WTC11 (cell line): Measurements from ENCODE around the gene AGBL1. TPM values are rescaled to one million over a fixed set of nuclear protein-coding genes. Genes with fewer than 3 reads are reported as not detected.

ENCODE experiments used
- ATAC-seq: fragments of 200-7000 bp; cut with Tn5 transposase; 2 replicates; pipeline ENCODE4 v1.10.0; 2021; ENCODE audit warnings: mild to moderate bottlenecking, moderate library complexity
- CTCF ChIA-PET: fragments of 300-600 bp; sonication (Branson Sonifier 250); formaldehyde crosslinking; loops from one replicate; lab custom pipeline; 2021; ENCODE audit warnings: antibody characterized with exemption; lab: Charles Lee
- POLR2A ChIA-PET: fragments of 350-600 bp; sonication (Branson Sonifier 250); formaldehyde crosslinking; loops from one replicate; lab custom pipeline; 2021; ENCODE audit warnings: antibody characterized with exemption; lab: Charles Lee
- DNase-seq: peaks from one replicate; pipeline ENCODE4 v3.0.0; 2021; ENCODE audit warnings: low spot score
- H3K27ac Mint-ChIP-seq: 2 replicates; pipeline ENCODE4 v1.8.0; 2021; ENCODE audit warnings: mixed read lengths
- H3K27me3 Mint-ChIP-seq: 2 replicates; pipeline ENCODE4 v1.8.0; 2021; ENCODE audit warnings: low read depth, mild to moderate bottlenecking, moderate library complexity, mixed read lengths
- H3K36me3 Mint-ChIP-seq: 2 replicates; pipeline ENCODE4 v1.8.0; 2021; ENCODE audit warnings: mixed read lengths
- H3K4me1 Mint-ChIP-seq: 2 replicates; pipeline ENCODE4 v1.8.0; 2022; ENCODE audit warnings: mixed read lengths
- H3K4me3 Mint-ChIP-seq: 2 replicates; pipeline ENCODE4 v1.8.0; 2021; ENCODE audit warnings: mild to moderate bottlenecking, moderate library complexity, mixed read lengths
- H3K9me3 Mint-ChIP-seq: 2 replicates; pipeline ENCODE4 v1.8.0; 2021; ENCODE audit warnings: mixed read lengths
- ATF1 ChIP-seq: sonication (generic); formaldehyde crosslinking; IDR thresholded peaks from 2 replicates; pipeline ENCODE4 v1.8.1; 2023; ENCODE audit warnings: mild to moderate bottlenecking, moderate library complexity, missing genetic modification reagents
- FOXK1 ChIP-seq: sonication (generic); formaldehyde crosslinking; IDR thresholded peaks from 2 replicates; pipeline ENCODE4 v1.8.0; 2022; ENCODE audit warnings: mild to moderate bottlenecking, moderate library complexity, missing genetic modification reagents
- KAT7 ChIP-seq: sonication (generic); formaldehyde crosslinking; IDR thresholded peaks from 2 replicates; pipeline ENCODE4 v1.8.1; 2023; ENCODE audit warnings: missing genetic modification reagents, mild to moderate bottlenecking, borderline replicate concordance
- MYBL2 ChIP-seq: sonication (generic); formaldehyde crosslinking; IDR thresholded peaks from 2 replicates; pipeline ENCODE4 v1.8.1; 2023; ENCODE audit warnings: mild to moderate bottlenecking, moderate library complexity, missing genetic modification reagents
- NR1H2 ChIP-seq: sonication (generic); formaldehyde crosslinking; IDR thresholded peaks from 2 replicates; pipeline ENCODE4 v1.9.0; 2021; ENCODE audit warnings: mild to moderate bottlenecking, moderate library complexity, missing genetic modification reagents
- NR2C2 ChIP-seq: sonication (generic); formaldehyde crosslinking; IDR thresholded peaks from 2 replicates; pipeline ENCODE4 v1.8.0; 2022; ENCODE audit warnings: mild to moderate bottlenecking, missing genetic modification reagents
- OVOL2 ChIP-seq: fragments of 250-450 bp; sonication (Bioruptor Pico); IDR thresholded peaks from 2 replicates; pipeline ENCODE4 v1.9.0; 2021; ENCODE audit warnings: mild to moderate bottlenecking, borderline replicate concordance
- RORB ChIP-seq: fragments of 250-450 bp; sonication (Bioruptor Pico); IDR thresholded peaks from 2 replicates; pipeline ENCODE4 v1.9.0; 2021; ENCODE audit warnings: mild to moderate bottlenecking
- SMAD3 ChIP-seq: sonication (generic); formaldehyde crosslinking; IDR thresholded peaks from 2 replicates; pipeline ENCODE4 v1.8.0; 2022; ENCODE audit warnings: missing genetic modification reagents, mild to moderate bottlenecking, borderline replicate concordance
- SP1 ChIP-seq: sonication (generic); formaldehyde crosslinking; conservative IDR thresholded peaks from 2 replicates; pipeline ENCODE4 v1.8.1; 2022; ENCODE audit warnings: missing genetic modification reagents
- ZNF219 ChIP-seq: sonication (generic); formaldehyde crosslinking; IDR thresholded peaks from 2 replicates; pipeline ENCODE4 v1.8.0; 2023; ENCODE audit warnings: missing genetic modification reagents, mild to moderate bottlenecking, borderline replicate concordance
- total RNA-seq: library from RNA; stranded (reverse); gene quantifications from 3 replicates; pipeline ENCODE4 v1.2.3, GENCODE V29; 2021
- TF ChIP-seq, protein P1 (sequence below): sonication (generic); formaldehyde crosslinking; IDR thresholded peaks from 2 replicates; pipeline ENCODE4 v1.8.0; 2022; ENCODE audit warnings: mild to moderate bottlenecking, missing genetic modification reagents
- TF ChIP-seq, protein P2 (sequence below): fragments of 250-450 bp; sonication (Bioruptor Pico); IDR thresholded peaks from 2 replicates; pipeline ENCODE4 v1.9.0; 2021; ENCODE audit warnings: mild to moderate bottlenecking, borderline replicate concordance
- TF ChIP-seq, protein P3 (sequence below): sonication (generic); formaldehyde crosslinking; IDR thresholded peaks from 2 replicates; pipeline ENCODE4 v1.8.0; 2022; ENCODE audit warnings: mild to moderate bottlenecking, missing genetic modification reagents
- TF ChIP-seq, protein P4 (sequence below): sonication (generic); formaldehyde crosslinking; IDR thresholded peaks from 2 replicates; pipeline ENCODE4 v1.8.0; 2022; ENCODE audit warnings: missing genetic modification reagents
- TF ChIP-seq, protein P5 (sequence below): sonication (generic); formaldehyde crosslinking; IDR thresholded peaks from 2 replicates; pipeline ENCODE4 v1.8.0; 2023; ENCODE audit warnings: missing genetic modification reagents, mild to moderate bottlenecking, borderline replicate concordance

Gene AGBL1
- total RNA-seq, 1 experiment from 2014 or later = not detected

DNA sequence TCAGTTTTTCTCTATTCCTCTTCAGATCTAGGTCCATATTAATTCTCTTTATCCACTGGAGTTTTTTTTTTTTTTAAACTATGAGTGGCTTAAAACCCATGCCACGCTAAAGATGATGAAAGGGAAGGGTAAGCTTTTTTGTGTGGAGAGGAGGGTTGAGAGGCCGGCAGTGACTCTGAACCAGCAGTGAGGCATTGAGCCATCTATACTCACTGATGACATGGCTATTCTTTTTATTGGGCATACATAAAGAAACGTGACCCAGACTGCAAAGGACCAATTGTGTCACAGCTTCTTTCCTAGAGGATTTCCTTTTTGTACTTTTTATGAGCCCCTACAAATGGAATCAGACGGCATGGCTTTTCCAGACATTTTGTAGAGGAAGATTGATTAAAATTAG lies 662.2 kb downstream of the AGBL1 start:
- TF ChIP-seq ZNF219 (CRISPR knock-in tag) (no peak), NR1H2 (CRISPR knock-in tag) (no peak), KAT7 (CRISPR knock-in tag) (no peak), OVOL2 (no peak), FOXK1 (no peak), SMAD3 (no peak), MYBL2 (no peak), ATF1 (no peak), NR2C2 (CRISPR knock-in tag) (no peak), RORB (CRISPR knock-in tag) (no peak), SP1 (no peak)
- TF ChIP-seq, protein P1, sequence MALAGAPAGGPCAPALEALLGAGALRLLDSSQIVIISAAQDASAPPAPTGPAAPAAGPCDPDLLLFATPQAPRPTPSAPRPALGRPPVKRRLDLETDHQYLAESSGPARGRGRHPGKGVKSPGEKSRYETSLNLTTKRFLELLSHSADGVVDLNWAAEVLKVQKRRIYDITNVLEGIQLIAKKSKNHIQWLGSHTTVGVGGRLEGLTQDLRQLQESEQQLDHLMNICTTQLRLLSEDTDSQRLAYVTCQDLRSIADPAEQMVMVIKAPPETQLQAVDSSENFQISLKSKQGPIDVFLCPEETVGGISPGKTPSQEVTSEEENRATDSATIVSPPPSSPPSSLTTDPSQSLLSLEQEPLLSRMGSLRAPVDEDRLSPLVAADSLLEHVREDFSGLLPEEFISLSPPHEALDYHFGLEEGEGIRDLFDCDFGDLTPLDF = no peak
- TF ChIP-seq, protein P2, sequence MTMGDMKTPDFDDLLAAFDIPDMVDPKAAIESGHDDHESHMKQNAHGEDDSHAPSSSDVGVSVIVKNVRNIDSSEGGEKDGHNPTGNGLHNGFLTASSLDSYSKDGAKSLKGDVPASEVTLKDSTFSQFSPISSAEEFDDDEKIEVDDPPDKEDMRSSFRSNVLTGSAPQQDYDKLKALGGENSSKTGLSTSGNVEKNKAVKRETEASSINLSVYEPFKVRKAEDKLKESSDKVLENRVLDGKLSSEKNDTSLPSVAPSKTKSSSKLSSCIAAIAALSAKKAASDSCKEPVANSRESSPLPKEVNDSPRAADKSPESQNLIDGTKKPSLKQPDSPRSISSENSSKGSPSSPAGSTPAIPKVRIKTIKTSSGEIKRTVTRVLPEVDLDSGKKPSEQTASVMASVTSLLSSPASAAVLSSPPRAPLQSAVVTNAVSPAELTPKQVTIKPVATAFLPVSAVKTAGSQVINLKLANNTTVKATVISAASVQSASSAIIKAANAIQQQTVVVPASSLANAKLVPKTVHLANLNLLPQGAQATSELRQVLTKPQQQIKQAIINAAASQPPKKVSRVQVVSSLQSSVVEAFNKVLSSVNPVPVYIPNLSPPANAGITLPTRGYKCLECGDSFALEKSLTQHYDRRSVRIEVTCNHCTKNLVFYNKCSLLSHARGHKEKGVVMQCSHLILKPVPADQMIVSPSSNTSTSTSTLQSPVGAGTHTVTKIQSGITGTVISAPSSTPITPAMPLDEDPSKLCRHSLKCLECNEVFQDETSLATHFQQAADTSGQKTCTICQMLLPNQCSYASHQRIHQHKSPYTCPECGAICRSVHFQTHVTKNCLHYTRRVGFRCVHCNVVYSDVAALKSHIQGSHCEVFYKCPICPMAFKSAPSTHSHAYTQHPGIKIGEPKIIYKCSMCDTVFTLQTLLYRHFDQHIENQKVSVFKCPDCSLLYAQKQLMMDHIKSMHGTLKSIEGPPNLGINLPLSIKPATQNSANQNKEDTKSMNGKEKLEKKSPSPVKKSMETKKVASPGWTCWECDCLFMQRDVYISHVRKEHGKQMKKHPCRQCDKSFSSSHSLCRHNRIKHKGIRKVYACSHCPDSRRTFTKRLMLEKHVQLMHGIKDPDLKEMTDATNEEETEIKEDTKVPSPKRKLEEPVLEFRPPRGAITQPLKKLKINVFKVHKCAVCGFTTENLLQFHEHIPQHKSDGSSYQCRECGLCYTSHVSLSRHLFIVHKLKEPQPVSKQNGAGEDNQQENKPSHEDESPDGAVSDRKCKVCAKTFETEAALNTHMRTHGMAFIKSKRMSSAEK (CRISPR knock-in tag) = no peak
- TF ChIP-seq, protein P3, sequence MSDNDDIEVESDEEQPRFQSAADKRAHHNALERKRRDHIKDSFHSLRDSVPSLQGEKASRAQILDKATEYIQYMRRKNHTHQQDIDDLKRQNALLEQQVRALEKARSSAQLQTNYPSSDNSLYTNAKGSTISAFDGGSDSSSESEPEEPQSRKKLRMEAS (CRISPR knock-in tag) = no peak
- TF ChIP-seq, protein P4, sequence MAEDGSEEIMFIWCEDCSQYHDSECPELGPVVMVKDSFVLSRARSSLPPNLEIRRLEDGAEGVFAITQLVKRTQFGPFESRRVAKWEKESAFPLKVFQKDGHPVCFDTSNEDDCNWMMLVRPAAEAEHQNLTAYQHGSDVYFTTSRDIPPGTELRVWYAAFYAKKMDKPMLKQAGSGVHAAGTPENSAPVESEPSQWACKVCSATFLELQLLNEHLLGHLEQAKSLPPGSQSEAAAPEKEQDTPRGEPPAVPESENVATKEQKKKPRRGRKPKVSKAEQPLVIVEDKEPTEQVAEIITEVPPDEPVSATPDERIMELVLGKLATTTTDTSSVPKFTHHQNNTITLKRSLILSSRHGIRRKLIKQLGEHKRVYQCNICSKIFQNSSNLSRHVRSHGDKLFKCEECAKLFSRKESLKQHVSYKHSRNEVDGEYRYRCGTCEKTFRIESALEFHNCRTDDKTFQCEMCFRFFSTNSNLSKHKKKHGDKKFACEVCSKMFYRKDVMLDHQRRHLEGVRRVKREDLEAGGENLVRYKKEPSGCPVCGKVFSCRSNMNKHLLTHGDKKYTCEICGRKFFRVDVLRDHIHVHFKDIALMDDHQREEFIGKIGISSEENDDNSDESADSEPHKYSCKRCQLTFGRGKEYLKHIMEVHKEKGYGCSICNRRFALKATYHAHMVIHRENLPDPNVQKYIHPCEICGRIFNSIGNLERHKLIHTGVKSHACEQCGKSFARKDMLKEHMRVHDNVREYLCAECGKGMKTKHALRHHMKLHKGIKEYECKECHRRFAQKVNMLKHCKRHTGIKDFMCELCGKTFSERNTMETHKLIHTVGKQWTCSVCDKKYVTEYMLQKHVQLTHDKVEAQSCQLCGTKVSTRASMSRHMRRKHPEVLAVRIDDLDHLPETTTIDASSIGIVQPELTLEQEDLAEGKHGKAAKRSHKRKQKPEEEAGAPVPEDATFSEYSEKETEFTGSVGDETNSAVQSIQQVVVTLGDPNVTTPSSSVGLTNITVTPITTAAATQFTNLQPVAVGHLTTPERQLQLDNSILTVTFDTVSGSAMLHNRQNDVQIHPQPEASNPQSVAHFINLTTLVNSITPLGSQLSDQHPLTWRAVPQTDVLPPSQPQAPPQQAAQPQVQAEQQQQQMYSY (CRISPR knock-in tag) = no peak
- TF ChIP-seq, protein P5, sequence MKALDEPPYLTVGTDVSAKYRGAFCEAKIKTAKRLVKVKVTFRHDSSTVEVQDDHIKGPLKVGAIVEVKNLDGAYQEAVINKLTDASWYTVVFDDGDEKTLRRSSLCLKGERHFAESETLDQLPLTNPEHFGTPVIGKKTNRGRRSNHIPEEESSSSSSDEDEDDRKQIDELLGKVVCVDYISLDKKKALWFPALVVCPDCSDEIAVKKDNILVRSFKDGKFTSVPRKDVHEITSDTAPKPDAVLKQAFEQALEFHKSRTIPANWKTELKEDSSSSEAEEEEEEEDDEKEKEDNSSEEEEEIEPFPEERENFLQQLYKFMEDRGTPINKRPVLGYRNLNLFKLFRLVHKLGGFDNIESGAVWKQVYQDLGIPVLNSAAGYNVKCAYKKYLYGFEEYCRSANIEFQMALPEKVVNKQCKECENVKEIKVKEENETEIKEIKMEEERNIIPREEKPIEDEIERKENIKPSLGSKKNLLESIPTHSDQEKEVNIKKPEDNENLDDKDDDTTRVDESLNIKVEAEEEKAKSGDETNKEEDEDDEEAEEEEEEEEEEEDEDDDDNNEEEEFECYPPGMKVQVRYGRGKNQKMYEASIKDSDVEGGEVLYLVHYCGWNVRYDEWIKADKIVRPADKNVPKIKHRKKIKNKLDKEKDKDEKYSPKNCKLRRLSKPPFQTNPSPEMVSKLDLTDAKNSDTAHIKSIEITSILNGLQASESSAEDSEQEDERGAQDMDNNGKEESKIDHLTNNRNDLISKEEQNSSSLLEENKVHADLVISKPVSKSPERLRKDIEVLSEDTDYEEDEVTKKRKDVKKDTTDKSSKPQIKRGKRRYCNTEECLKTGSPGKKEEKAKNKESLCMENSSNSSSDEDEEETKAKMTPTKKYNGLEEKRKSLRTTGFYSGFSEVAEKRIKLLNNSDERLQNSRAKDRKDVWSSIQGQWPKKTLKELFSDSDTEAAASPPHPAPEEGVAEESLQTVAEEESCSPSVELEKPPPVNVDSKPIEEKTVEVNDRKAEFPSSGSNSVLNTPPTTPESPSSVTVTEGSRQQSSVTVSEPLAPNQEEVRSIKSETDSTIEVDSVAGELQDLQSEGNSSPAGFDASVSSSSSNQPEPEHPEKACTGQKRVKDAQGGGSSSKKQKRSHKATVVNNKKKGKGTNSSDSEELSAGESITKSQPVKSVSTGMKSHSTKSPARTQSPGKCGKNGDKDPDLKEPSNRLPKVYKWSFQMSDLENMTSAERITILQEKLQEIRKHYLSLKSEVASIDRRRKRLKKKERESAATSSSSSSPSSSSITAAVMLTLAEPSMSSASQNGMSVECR (CRISPR knock-in tag) = no peak
- Mint-ChIP-seq H3K27me3 (no peaks in the 10 kb centered on the region), H3K4me3 (no peak overlapping the region), H3K4me1 (peaks cover 16% of the 10 kb centered on the region), H3K9me3 (peaks cover 11% of the 10 kb centered on the region), H3K27ac (no peak overlapping the region), H3K36me3 (peaks cover 8% of the 10 kb centered on the region)
- CTCF ChIA-PET = interaction anchor here (0.6 to 3.2 kb wide), 4 partner anchors 107 to 877 kb away, joined by 3 to 38 read pairs (median 4); no protein-coding TSS in a partner anchor
- ATAC-seq (no peak), DNase-seq (no peak)
- POLR2A ChIA-PET = no interaction called here
